ENCODE data around the gene ADAT1. TPM values are rescaled to one million over a fixed set of nuclear protein-coding genes. Genes with fewer than 3 reads are reported as not detected.
A peak's percentile ranks its signal among the peaks of the same experiment; 100 is the strongest.

The ADAT1 gene
- total RNA-seq, 2 donors from 2014 or later = 41.2 to 46.3 TPM

- no peaks in the 10 kb centered on the region for H3K9me3 ChIP-seq
- DNase-seq (ENCODE audit: low spot score) = no peak
- H3K4me3 ChIP-seq = no peak overlapping the region
- no peak for TF ChIP-seq CTCF (IDR thresholded peaks at IDR 0.05)
- H3K4me1 ChIP-seq (ENCODE audit: control insufficient read depth in 1 of 2, low read depth in 2 of 2) = peaks cover 9 to 41% of the 10 kb centered on the region in 2 donors
- H3K27me3 ChIP-seq (replicated peaks; ENCODE audit: insufficient read depth) = no peaks in the 10 kb centered on the region
- no peak for ATAC-seq (ENCODE audit: insufficient number of reproducible peaks, low FRiP score, low read depth)
- peaks cover 5% of the 10 kb centered on the region for H3K36me3 ChIP-seq
- peak overlapping the region; percentile 84 to 94 for H3K27ac ChIP-seq
Observed at GRCh38 chr16:75588716-75589115, 34.4 kb downstream of the ADAT1 start.

GRCh38 chr16:75584108-75584507 is 39.0 kb downstream of the ADAT1 start:
- Histone ChIP-seq H3K4me1 (ENCODE audit: control insufficient read depth in 1 of 2, low read depth in 2 of 2) (peaks cover 0 to 8% of the 10 kb centered on the region in 2 donors), H3K4me3 (no peak overlapping the region), H3K27ac (no peak overlapping the region), H3K36me3 (peaks cover 8% of the 10 kb centered on the region), H3K9me3 (no peaks in the 10 kb centered on the region), H3K27me3 (replicated peaks; ENCODE audit: insufficient read depth) (no peaks in the 10 kb centered on the region)
- DNase-seq (ENCODE audit: low spot score) (no peak), ATAC-seq (ENCODE audit: insufficient number of reproducible peaks, low FRiP score, low read depth) (no peak)
- TF ChIP-seq CTCF (IDR thresholded peaks at IDR 0.05) = no peak

GRCh38 chr16:75579281-75579834 is 43.7 kb downstream of the ADAT1 start:
- no peaks in the 10 kb centered on the region for H3K9me3 ChIP-seq
- ATAC-seq (ENCODE audit: insufficient number of reproducible peaks, low FRiP score, low read depth) (no peak), DNase-seq (ENCODE audit: low spot score) (no peak)
- H3K4me3 ChIP-seq = no peak overlapping the region
- TF ChIP-seq CTCF (IDR thresholded peaks at IDR 0.05) = no peak
- no peak overlapping the region for H3K27ac ChIP-seq
- H3K27me3 ChIP-seq (replicated peaks; ENCODE audit: insufficient read depth) = no peaks in the 10 kb centered on the region
- no peaks in the 10 kb centered on the region for H3K4me1 ChIP-seq (ENCODE audit: control insufficient read depth in 1 of 2, low read depth in 2 of 2)
- H3K36me3 ChIP-seq = peaks cover 16% of the 10 kb centered on the region

- ATAC-seq (ENCODE audit: insufficient number of reproducible peaks, low FRiP score, low read depth) = no peak
- H3K9me3 ChIP-seq = no peaks in the 10 kb centered on the region
Observed at GRCh38 chr16:75578725-75579124, 44.4 kb downstream of the ADAT1 start.

GRCh38 chr16:75578212-75578611 is 44.9 kb downstream of the ADAT1 start:
- H3K36me3 ChIP-seq = peaks cover 26% of the 10 kb centered on the region
- H3K4me1 ChIP-seq (ENCODE audit: control insufficient read depth in 1 of 2, low read depth in 2 of 2) = peaks cover 2 to 5% of the 10 kb centered on the region in 2 donors
- no peak for TF ChIP-seq CTCF (IDR thresholded peaks at IDR 0.05)
- H3K9me3 ChIP-seq = no peaks in the 10 kb centered on the region
- no peak overlapping the region for H3K27ac ChIP-seq
- H3K27me3 ChIP-seq (replicated peaks; ENCODE audit: insufficient read depth) = no peaks in the 10 kb centered on the region
- no peak overlapping the region for H3K4me3 ChIP-seq
- ATAC-seq (ENCODE audit: insufficient number of reproducible peaks, low FRiP score, low read depth) (no peak), DNase-seq (ENCODE audit: low spot score) (no peak)

More at GRCh38 chr16:75578725-75579124, 44.4 kb downstream of the ADAT1 start:
- TF ChIP-seq CTCF (IDR thresholded peaks at IDR 0.05) = no peak
- no peak overlapping the region for H3K4me3 ChIP-seq
- no peak for DNase-seq (ENCODE audit: low spot score)
- no peak overlapping the region for H3K27ac ChIP-seq
- H3K36me3 ChIP-seq = peaks cover 21% of the 10 kb centered on the region
- peaks cover 0 to under 1% of the 10 kb centered on the region in 2 donors for H3K4me1 ChIP-seq (ENCODE audit: control insufficient read depth in 1 of 2, low read depth in 2 of 2)
- no peaks in the 10 kb centered on the region for H3K27me3 ChIP-seq (replicated peaks; ENCODE audit: insufficient read depth)
